Measurements from ENCODE around the gene IL19.
"Not testable (repeated sequence)": the region's sequence is repeated elsewhere in the genome, so short reads cannot be mapped to it uniquely, and the experiment has no call there.

Gene IL19

DNA sequence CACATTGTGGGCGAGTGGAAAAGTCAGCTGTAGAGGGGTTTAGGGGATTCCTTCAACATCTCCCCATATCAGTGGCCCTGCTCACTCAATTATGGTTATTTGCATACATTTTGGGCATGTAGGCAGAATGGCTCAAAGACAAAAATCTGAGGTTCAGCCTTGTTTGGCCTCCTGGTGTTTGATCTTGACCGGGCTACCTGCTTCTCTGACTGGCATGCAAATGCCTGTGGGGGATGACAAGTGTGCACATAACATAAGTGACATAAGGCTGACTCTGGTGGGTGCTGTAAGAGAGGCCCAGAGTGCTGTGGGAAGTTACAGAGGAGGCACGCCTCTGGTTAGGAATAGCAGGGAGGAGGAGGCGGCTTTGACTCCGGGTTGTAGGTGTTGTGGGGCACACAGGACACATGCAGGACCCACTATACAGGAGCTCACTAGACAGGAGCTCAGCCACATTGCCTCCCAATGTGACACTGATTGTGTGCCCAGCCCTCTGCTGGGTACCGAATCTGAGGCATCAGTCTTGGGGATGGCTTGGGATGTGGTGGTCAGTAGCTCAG, 29.4 kb upstream of the IL19 start:
- DNase-seq: no peak

DNA sequence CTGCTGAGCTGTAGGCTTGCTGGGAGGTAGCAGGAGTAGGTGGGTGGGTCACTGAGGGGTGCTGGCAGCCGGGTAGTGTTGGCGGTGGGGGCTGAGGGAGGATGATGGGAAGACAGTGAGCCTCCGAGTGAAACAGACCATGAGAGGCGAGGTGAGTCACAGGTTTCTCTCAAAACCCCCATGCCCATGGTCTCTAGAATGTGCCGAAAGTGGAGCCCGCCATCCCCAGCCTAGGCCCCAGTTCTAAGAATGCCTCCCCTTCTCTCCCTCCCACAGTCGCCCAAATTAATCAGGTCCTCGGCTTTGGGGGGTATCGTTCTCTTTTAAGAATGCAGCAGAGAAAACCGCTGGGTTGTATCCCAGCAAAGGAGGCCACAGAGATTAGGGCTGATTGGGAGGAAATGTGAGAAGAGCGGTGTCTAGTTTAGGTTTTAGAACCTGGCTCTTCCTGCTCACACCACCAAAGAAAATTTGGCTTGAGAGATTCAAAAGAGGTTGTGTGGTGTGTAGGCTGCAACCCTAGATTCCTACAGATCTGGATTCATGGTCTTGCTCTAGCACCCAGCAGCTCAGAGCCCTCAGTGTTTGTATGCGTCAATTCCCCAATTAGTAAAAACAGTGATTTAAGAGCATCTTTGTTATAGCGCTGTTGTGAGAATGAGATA, 27.7 kb upstream of the IL19 start:
- no peak for DNase-seq

DNA sequence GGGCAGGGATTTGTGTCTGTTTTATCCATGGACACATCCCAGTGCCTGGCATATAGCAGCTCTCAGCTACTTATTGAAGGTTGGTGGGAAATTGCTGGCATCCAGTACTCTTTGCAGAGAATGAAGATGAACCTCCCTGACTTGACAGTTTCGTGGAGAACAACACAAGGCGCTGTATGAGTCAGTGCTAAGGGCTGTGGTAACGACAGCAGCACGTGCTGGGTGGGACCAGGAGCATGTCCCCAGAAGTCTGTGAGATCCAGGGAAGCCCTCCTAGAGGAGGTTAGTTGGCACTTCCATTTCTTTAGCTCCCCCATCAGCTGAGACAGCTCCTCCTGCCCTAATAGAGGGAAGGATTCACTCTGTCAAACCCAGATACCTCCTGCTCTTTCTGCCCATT, 25.9 kb upstream of the IL19 start:
- no peak for DNase-seq

DNA sequence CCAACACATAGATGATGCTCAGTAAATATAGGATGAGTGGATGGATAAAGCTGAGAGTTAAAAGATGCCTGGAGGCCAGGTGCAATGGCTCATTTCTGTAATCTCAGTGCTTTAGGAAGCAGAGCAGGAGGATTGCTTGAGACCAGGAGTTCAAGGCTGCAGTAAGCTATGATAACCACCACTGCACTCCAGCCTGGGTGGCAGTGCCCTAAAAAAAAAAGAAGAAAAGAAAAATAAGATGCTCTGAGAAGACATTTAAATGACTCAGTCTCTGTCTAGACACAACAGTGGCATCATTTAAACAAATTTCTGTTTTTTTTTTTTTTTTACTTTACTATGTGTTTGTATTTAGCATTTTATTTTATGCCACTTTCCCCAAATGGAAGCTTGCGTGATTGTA, 25.3 kb upstream of the IL19 start:
- DNase-seq: no peak

DNA sequence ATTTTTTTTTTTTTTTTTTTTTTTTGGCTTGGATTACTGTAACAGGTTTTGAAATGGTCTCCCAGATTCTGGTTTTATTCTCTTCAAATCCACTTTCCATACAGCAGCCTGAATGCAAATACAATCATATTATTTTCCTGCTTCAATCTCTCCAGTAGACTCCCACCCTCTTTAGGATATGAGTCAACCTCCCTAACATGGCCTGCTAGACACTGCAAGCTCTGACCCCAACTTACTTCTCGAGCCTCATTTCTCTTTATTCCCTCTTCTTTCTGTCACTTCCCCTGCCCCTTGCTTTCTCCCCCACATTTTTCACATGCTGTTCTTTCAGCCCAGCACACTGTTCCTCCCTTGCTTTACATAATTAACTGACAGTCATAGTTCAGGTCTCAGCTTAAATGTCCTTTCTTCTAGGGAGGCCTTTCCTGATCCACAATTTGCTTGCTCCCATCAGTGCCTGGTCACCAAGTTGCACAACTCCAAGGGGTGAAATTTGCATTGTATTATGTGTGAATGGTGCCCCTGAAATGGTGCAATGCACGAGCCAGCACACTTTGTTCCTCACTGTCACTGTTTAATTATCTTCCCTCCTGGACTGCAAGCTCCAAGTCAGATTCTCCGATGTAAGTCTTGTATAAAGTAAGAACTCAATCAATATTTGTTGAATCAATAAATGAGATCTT, 22.1 kb upstream of the IL19 start:
- DNase-seq: no peak

DNA sequence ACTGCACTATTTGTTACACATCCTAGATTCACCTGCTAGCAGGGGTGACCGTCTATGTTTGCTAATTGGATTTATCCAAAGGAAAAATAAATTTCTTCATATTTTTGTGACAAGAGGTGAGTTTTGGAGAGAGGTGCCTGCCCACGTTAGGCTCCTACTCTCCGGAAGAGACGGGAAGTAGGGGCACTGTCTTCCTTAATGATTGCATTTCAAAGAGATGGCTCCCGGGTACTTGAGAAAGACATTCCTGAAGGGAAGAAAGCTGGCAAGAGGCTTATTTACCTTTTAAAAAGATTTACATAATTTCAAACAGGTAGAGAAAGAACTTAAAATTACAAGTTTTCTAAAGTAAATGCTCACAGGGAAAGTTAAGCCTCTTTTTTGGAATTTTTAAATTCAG, 18.7 kb upstream of the IL19 start:
- DNase-seq: no peak

DNA sequence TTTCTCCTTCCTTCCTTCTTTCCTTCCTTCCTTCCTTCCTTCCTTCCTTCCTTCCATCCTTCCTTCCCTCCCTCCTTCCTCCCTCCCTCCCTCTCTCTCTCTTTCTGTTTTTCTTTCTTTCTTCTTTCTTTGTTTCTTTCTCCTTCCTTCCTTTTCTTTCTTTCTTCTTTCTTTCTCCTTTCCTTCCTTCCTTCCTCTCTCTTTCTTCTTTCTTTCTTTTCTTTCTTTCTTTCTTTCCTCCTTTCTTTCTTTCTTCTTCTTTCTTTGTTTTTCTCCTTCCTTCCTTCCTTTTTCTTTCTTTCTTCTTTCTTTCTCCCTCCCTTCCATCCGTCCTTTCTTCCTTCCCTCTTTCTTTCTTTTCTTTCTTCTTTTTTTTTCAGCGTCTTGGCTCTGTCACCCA, 18.1 kb upstream of the IL19 start:
- no peak for DNase-seq

DNA sequence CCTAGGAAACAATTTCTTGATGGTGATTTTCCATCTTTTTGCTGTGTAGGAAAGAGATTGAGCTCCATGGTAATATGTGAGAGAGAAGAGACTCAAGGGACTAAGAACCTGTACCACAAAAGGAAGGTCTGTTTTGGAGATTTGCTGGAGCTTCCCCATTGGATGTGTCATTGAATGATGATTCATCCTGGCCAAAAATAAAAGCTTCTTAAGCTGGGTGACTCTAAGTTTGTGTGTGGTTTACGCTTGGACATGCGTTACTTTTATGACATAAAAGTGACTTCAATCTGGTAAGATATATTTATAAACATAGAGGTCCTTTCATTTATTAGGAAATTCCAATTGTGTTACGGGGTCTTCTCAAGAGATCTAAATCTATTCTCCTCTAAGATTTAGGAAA, 17.4 kb upstream of the IL19 start:
- DNase-seq: no peak

DNA sequence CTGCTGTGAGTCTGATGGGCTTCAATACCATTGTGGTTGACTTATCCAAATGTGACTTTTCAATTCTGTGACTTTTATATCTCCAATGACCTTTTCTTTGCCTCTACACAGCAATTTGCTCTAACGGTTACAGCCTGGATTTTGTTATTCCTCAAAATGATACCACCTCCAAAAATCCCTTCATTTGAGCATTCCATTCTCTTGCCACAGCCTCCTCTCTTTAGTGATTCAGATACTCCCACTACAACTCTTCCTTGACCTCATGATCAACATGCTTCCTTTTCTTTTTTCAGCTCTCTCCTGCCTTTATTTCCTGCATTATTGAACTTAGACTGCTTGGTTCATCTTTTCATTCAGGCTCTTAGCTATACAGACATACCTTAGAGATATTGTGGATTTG, 16.6 kb upstream of the IL19 start:
- no peak for DNase-seq

DNA sequence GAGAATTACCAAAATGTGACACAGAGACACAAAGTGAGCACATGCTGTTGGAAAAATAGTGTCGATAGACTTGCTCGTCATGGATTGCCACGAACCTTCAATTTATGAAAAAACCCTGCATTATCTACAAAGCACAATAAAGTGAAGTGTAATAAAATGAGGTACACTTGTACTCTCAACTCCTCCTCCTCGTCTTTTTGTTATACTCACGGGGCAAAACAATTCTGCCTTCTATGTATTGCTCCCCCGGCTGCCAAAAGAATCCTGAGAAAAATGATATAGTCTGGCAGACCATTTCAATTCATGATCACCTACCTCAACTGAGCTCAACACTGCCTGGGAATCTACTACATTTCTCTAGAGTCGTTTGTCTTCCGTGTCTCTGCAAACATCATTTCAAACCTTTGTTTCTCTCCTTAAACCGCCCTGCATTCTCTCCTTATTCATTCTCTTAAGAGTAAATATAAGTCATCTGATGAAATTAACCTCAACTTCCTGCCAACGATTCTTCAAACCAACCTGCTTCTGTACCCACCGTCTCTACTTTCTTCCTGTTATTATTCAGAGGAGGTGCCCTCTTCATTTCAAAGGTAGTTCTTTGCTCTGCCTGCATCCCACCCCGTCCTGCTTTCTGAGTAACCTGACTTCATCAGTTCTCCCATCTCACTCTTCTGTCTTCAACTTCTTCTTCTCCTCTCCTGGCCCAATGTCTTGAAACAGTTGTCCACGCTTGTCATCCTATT, 12.9 kb upstream of the IL19 start:
- DNase-seq: peak; percentile 42

DNA sequence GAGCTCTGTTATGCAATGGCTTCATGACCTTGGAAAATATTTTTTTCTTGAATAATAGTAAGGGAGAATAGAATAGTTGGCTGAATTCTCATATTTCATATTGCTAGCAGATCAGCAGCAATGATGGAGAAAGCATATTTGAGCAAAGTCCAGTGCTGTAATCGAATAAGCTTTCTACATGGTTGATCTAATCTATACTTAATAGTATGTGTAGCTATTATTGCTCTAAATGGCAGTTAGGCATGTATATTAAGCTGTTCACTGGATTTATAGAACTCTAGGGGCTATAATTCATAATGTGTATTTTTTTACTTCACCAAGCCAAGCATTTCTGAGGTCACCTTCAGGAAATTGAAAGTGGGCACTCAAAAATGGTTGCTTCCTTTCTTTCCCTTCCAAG, 10.0 kb upstream of the IL19 start:
- no peak for DNase-seq

DNA sequence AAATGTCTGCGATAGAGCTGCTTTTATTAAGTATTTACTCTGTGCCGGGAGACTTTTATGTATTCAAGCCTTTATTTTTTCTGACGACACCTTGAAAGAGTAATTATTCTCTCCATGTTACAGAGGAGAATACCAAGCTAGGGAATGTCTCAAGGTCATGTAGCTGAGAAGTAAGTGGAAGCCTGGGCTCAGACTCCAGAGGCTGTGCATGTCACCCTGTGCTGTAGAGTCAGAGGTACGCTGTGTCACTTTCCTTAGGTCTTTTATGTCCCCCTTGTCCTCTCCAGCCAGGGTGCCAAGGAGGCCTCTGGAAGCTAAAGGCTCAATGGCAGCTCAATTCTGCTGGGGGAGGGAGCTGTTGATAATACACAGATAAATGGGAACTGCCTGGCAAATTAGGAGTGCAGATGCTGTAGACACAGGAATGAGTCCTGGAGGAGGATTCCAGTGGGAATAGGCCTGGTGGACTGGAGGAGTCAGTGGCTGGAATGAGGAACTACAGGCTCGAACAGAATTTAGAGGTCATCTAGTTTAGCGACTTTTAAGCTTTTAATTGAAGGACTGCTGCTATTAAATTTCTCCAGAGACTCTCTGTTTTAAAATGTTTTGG, 9.3 kb upstream of the IL19 start:
- DNase-seq: no peak

DNA sequence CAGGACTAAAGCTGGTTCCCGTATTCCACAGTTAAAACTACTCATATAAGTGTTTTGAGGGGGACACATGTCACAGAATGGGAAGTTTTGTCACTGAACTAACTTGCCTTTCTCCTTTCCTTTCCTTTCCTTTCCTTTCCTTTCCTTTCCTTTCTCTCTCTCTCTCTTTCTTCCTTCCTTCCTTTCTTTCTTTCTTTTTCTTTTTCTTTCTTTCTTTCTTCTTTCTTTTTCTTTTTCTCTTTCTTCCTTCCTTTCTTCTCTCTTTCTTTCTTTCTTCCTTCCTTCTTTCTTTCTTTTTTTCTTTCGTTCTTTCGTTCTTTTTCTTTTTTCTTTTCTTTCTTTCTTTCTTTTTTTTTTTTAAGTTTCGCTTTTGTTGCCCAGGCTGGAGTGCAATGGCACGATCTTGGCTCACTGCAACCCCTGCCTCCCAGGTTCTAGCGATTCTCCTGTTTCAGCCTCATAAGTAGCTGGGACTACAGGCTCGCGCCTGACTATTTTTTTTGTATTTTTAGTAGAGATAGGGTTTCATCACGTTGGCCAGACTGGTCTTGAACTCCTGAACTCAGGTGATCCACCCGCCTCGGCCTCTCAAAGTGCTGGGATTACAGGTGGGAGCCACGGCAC, 7.7 kb upstream of the IL19 start:
- not testable (repeated sequence) for DNase-seq

DNA sequence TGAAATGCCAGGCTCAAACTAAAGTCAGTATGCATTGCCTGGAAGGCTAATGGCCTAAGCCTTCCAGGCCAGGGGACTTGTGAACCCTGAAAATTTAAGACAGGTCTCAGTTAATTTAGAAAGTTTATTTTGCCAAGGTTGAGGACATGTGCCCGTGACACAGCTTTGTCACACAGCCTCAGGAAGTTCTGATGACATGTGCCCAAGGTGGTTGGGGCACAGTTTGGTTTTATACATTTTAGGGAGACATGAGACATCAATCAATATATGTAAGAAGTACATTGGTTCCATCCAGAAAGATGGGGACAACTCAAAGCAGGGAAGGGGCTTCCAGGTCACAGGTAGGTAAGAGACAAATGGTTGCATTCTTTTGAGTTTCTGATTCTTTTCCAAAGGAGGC, 4.8 kb upstream of the IL19 start:
- not testable (repeated sequence) for DNase-seq

DNA sequence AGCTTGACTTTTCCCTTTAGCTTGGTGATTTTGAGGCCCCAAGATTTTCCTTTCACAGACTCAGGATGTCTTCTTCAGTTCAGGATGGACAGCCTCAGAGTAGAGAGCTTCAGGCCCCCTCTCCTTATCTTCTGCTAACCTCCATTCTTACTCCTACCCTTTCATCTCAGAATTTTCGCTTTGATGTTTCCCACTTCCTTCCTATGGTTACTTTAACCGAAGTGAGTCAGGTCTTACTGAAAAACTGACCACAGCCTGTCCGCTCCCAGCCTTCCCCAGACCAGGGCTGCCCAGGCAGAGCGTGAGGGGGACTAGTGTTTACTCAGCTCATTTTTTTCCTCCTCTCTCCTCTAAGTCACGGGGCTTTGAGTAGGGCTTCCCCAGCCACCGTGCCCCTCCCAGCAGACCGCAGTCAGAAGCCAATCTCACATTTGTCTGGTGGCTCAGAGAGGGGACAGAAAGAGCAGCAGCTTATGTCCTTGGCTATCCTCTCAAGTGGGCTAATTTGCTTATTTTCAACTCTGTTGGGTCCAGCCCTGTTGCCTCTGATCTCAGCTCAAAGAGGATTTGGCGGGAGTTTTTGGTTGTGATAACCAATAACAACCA, 4.2 kb upstream of the IL19 start:
- peak; percentile 66 for DNase-seq

DNA sequence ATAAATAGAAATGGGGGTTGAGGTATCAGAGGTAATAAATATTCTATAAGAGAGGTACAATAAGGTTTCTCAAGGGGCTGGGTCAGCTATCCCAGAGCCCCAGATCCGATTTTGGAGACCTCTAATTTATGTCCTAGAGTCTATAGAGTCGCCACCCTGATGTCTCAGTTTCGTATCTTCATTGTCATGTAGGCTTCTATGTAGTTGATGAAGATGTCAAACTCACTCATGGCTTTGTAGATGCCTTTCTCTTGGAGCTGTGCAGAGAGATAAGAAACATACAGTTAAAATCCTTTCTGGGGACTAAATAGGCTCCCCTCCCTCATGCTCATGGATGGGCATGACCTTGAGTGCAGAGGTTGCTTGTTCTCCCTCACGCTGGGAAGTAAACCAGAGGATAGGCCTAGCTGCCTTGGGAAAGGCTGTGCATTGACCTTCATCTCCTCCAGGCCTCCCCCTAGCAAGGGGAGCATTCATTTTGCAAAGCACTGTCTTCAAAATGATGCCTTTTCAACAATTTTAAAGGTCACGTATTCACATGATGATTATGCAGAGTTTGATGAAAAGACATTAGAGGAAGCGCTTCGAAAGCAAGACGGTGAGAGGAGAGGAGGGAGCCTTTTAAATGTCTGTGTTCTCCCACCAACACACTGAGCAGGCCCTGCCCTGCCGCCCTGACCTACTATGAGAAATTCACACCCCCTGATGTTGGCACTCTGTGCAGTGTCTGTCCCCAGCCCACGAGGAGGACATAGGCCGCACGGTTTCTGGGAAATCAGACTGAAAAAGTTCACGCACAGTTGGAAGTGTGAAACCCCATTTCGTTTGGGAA, 1.9 kb upstream of the IL19 start:
- DNase-seq: no peak

DNA sequence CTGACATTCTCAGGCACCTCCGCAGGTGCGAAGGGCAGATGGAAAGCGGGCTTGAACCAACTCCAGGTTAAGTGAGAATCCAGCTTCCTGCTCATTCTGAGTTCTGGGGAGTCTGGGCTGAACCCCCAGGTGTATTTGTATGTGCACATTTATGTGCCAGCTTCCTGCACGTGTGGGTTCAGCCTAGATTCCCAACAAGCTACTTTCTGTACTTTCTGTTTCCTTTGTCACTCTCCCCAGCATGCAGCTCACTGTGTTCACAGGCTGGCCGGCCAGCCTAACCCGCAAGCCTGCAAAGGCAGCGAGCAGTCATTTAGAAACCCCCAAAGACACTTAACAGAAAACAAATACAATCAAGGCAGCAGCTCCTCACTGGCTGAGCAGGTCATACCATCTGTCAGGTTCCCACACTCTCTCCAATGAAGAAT, 1.3 kb upstream of the IL19 start:
- DNase-seq: peak; percentile 42

DNA sequence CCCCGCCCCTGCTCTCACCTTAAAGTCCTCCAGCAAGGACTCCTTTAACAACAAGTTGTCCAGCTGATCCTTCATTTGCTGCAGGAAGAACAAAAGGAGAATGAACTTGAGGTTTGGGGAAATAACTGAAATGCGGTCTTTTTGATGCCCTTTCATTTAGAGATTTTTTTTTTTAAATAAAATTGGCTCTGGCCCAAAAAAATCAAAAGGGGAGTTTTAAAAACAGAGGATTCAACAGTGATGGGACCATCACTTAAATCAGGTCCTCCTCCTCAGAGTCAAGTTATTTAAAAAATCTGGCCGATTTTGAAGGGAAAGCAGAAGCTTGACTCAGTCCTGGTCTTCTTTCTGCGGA, 742 bp downstream of the IL19 start:
- no peak for DNase-seq

DNA sequence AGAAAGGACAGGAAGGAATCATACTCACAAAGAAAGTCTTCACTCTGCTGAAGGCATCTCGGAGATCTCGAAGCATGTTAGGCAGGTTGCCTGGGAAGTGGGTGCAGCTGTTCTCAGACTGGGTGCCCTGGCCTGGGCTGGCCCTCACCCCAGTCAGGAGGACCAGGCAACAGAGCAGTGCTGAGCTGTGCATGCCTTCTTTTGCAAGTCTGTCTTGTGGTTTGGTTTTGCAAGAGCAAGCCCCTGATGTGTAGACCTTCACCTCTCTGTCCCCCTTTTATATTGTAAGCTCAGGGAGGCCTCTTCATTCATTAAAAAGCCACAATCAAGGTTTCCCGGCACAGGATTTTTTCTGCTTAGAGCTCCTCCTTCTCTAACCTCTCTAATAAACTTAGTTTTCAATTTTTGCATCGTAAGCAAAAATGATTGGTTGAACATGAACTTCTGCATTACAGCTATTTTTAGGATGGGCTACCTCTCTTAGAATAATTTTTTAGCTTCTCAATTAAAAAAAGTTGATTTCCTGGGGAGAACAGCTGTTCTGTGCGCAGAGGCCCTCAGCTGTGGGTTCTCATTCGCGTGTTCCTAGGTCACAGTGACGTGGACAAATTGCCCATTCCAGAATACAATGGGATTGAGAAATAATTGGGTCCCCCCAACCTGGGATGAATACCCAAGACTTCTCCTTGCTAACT, 1.8 kb downstream of the IL19 start, which contains the start of gene IL10:
IL10 (minus strand) TSS at position 252 of the 695 bp plus-strand sequence; CDS start at position 193, 59 bp downstream.
- DNase-seq: no peak

DNA sequence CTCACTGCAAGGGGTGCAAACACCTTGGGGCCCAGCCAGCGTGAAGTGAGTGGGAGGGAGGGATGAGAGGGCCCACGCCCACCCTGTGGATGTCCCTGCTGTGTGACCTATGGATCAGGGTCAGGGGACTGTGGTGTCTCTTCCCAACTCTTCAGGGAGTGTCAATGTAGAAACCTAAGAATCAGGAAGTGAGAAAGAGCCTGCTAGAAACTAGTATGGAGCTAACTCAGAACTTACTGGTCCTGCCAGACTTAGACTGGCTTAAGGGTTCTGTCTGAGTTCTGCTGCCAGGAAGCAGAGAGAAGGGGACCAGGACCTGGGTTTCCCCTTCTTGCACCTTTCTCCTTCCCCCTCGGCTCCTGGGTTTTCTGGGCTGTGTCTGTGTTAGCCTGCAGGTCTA, 3.5 kb downstream of the IL19 start:
- no peak for DNase-seq

DNA sequence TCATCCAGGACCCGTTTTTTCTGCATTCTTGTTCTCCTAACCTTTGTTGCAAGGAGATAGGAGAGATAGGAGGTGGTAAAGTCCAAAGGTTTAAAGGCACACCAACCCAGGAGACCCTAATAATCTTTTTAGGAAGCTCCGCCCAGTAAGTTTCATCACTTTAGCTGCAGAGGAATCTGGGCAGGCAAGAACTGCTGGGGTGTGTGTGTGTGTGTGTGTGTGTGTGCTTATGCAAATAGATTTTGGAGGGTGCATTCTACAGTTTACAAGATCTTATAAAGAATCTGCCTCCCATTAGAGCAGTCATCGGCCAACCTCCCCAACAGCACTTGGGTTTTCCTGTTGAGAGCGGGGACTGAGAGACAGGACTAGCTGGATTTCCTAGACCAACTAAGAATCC, 5.7 kb downstream of the IL19 start:
- no peak for DNase-seq

Measured in activated gamma-delta T cell treated with Interleukin-2 at 50 U/mL for 16 hours (primary cell).